ENCODE data around the gene ASXL2. TPM values are rescaled to one million over a fixed set of nuclear protein-coding genes. Genes with fewer than 3 reads are reported as not detected.
A peak's percentile ranks its signal among the peaks of the same experiment; 100 is the strongest.

ASXL2 gene
- total and polyA plus RNA-seq, 10 donors = 2.0 to 51.3 (median 34.7) TPM

GRCh38 chr2:25688236-25688635 is 190.1 kb downstream of the ASXL2 start:
- no peak overlapping the region for H3K27ac ChIP-seq
- no peak for TF ChIP-seq POLR2AphosphoS5 (IDR thresholded peaks at IDR 0.05)
- no peak for TF ChIP-seq POLR2A (IDR thresholded peaks at IDR 0.05)
- no peak for TF ChIP-seq CTCF (IDR thresholded peaks at IDR 0.05 in 8 of 11, conservative IDR thresholded peaks at IDR 0.05 in 3 of 11)
- DNase-seq = peak; percentile 20
- WGBS, 5 donors = 78 to 91% (median 90%) methylated on average over 5 to 6 of the region's 6 CpGs
- H3K27me3 ChIP-seq (replicated peaks in 1 of 7) = no peaks in the 10 kb centered on the region
- H3K4me1 ChIP-seq = no peaks in the 10 kb centered on the region
- H3K4me3 ChIP-seq = no peak overlapping the region
- H3K9me3 ChIP-seq = no peaks in the 10 kb centered on the region
- intact Hi-C loops (cut with DNase I; ENCODE audit: low total_unique reads) = no loop called here
- H3K36me3 ChIP-seq = no peaks in the 10 kb centered on the region

- Histone ChIP-seq H3K4me1 (no peaks in the 10 kb centered on the region), H3K27ac (no peak overlapping the region), H3K27me3 (replicated peaks in 1 of 7) (no peaks in the 10 kb centered on the region), H3K9me3 (no peaks in the 10 kb centered on the region), H3K36me3 (no peaks in the 10 kb centered on the region), H3K4me3 (no peak overlapping the region)
- 90 to 97% (median 93%) methylated on average over 2 of the region's 2 CpGs for WGBS, 5 donors
- no peak for DNase-seq
- TF ChIP-seq CTCF (IDR thresholded peaks at IDR 0.05 in 8 of 11, conservative IDR thresholded peaks at IDR 0.05 in 3 of 11) = no peak
- no peak for TF ChIP-seq POLR2A (IDR thresholded peaks at IDR 0.05)
- no peak for TF ChIP-seq POLR2AphosphoS5 (IDR thresholded peaks at IDR 0.05)
- intact Hi-C loops (cut with DNase I; ENCODE audit: low total_unique reads) = no loop called here
Measured at GRCh38 chr2:25685741-25686140, 192.5 kb downstream of the ASXL2 start.

- TF ChIP-seq CTCF (IDR thresholded peaks at IDR 0.05 in 8 of 11, conservative IDR thresholded peaks at IDR 0.05 in 3 of 11) (no peak), POLR2AphosphoS5 (IDR thresholded peaks at IDR 0.05) (no peak), POLR2A (IDR thresholded peaks at IDR 0.05) (no peak)
- H3K27me3 ChIP-seq (replicated peaks in 1 of 7) = no peaks in the 10 kb centered on the region
- H3K36me3 ChIP-seq = no peaks in the 10 kb centered on the region
- H3K4me3 ChIP-seq = no peak overlapping the region
- intact Hi-C loops (cut with DNase I; ENCODE audit: low total_unique reads) = no loop called here
- no peaks in the 10 kb centered on the region for H3K4me1 ChIP-seq
- H3K27ac ChIP-seq = no peak overlapping the region
- 77 to 84% (median 81%) methylated on average over 20 of the region's 20 CpGs for WGBS, 5 donors
- peak; percentile 36 for DNase-seq
- H3K9me3 ChIP-seq = no peaks in the 10 kb centered on the region
Measured at GRCh38 chr2:25684577-25685473, 193.5 kb downstream of the ASXL2 start.

Small RNA genes within 50 kb of the gene (small RNA-seq; reads per million reads assigned to genes)
- gene NDUFB4P4 (0 reads per million in 4 donors), gene RF00019 (0 reads per million in 4 donors)

Other genes starting within 250 kb of the ASXL2 start
- 10 to 100 TPM; 13.7 to 28.9 (median 23.9) TPM for gene DTNB, start 204.9 kb downstream of the ASXL2 start, total RNA-seq
- 1 to 10 TPM; 4.5 to 7.5 (median 5.3) TPM for gene DTNB, start 204.9 kb downstream of the ASXL2 start, polyA plus RNA-seq
- 1 to 10 TPM; 3.0 to 6.5 (median 4.7) TPM for gene KIF3C, start 104.0 kb upstream of the ASXL2 start, total RNA-seq
- gene KIF3C, start 104.0 kb upstream of the ASXL2 start, polyA plus RNA-seq = under 1 TPM; 0.33 to 0.99 (median 0.49) TPM
- 100 to 1,000 TPM; 104 to 135 (median 123) TPM for gene RAB10, start 155.6 kb upstream of the ASXL2 start, total RNA-seq
- gene RAB10, start 155.6 kb upstream of the ASXL2 start, polyA plus RNA-seq = 10 to 100 TPM; 24.4 to 42.4 (median 34.3) TPM

Data from spleen (tissue), 11 donors.